GM12865 (cell line): Measurements from ENCODE around the gene SELL.

Source experiments
- DNase-seq: peaks from one replicate; pipeline ENCODE4 v3.0.0; 2010; ENCODE audit warnings: low read depth
- H3K4me3 ChIP-seq: 2 replicates; pipeline ENCODE4 v1.5.1; 2011; ENCODE audit warnings: mild to moderate bottlenecking, low read depth, low read length, control low read depth
- TF ChIP-seq, protein P1 (sequence below): IDR thresholded peaks from 2 replicates; pipeline ENCODE4 v1.5.1; 2011; ENCODE audit warnings: low read length, control low read depth, low read depth, inconsistent platforms; ENCODE audit not compliant: insufficient read depth; ENCODE audit errors: missing control alignments

Gene SELL

DNA sequence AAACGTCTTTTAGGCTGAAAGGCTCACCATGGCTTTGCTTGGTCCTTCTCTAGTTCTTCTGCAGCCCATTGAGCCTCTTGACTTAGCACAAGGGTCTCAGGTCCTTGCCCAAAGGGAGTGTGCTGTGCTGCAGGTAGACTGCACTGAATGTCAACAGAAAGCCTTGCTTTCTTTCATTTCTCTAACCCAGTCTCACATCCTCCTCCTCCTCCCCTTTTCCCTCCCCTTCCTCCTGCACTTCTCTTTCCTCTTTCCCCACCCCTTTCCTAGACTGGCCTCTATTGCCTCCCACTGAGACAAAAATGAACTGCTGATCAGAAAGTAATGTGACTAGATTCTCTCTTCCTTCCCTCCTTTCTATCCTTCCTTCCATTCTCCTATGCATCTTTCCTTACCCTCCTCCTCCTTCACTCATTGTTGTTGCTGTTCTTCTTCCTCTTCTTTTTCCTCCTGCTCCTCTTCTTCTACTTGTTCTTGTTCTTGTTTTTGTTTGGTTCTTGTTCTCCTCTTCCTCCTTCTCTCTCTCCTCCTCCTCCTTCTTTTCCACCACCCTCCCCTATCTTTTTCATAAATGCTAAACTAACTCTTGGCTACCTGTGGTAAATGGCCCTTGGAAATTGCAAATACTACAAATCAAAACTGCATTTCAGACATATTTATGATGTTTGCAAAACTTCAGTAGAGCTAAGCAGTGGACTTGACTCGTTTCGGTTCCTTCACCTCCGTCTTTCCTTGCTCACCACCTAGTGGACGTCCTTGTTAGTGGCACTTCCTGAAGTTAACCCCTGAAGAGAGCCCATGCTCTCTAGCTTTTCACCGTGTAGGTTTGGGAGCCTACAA lies at the start of gene SELL:
Gene SELL, minus strand, starts transcription at position 152 of the 840 bp plus-strand sequence. Its CDS starts 122 bp downstream, at position 30.
- peak; percentile 91 for DNase-seq
- TF ChIP-seq, protein P1, sequence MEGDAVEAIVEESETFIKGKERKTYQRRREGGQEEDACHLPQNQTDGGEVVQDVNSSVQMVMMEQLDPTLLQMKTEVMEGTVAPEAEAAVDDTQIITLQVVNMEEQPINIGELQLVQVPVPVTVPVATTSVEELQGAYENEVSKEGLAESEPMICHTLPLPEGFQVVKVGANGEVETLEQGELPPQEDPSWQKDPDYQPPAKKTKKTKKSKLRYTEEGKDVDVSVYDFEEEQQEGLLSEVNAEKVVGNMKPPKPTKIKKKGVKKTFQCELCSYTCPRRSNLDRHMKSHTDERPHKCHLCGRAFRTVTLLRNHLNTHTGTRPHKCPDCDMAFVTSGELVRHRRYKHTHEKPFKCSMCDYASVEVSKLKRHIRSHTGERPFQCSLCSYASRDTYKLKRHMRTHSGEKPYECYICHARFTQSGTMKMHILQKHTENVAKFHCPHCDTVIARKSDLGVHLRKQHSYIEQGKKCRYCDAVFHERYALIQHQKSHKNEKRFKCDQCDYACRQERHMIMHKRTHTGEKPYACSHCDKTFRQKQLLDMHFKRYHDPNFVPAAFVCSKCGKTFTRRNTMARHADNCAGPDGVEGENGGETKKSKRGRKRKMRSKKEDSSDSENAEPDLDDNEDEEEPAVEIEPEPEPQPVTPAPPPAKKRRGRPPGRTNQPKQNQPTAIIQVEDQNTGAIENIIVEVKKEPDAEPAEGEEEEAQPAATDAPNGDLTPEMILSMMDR = peak; percentile 92
- H3K4me3 ChIP-seq = peak within 1 kb of the TSS; percentile 71

- TF ChIP-seq, protein P1 = no peak
- no peak overlapping the region for H3K4me3 ChIP-seq
- no peak for DNase-seq
Observed at GRCh38 chr1:169759038-169759437, 47.6 kb upstream of the SELL start.

- no peak for DNase-seq
- TF ChIP-seq, protein P1 = no peak
- no peak overlapping the region for H3K4me3 ChIP-seq
Observed at GRCh38 chr1:169753549-169753948, 42.1 kb upstream of the SELL start.

DNA sequence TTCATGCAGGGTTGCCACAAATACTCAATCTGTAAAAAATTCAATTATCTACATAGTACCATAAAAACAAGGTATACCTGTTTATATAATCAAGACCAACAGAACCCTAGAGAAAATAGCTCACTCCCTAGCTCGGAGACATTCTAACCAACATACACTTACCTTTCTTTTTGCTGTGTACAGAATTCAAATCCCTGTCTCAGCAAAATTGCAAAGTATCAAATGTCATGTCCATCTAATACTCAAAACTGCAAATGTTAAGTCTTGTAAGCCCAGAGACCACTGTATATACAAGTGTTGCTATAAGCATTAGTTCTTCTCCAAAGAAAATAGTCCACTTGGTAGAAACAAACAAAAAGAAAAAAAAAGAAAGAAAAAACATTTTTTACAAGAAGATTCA lies 38.6 kb upstream of the SELL start:
- no peak overlapping the region for H3K4me3 ChIP-seq
- no peak for DNase-seq
- TF ChIP-seq, protein P1 = no peak

DNA sequence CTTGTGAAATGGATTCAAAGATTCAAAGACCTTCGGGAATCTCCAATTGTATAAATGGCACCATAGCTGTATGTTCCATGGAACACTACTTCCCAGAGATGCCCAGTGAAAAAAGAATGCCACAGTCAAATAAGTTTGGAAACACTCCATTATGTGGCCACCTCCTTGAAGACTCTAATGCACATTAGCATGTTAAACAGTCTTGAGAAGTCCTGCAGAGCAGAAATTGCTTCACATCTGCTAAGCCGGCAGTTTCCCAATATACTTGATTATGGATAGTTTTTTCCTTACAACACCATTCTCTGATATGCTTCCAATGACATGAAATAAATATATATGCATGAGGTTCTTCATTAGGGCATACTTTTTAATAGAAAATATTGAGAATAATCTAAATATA lies 35.1 kb upstream of the SELL start:
- DNase-seq = no peak
- TF ChIP-seq, protein P1 = no peak
- no peak overlapping the region for H3K4me3 ChIP-seq

- TF ChIP-seq, protein P1 = no peak
- DNase-seq = no peak
- no peak overlapping the region for H3K4me3 ChIP-seq
Observed at GRCh38 chr1:169745015-169745861, 33.8 kb upstream of the SELL start.
